Subcutaneous abdominal adipose tissue (tissue), 5 donors: ENCODE data around the gene IDS.
"Not testable (repeated sequence)": the region's sequence is repeated elsewhere in the genome, so short reads cannot be mapped to it uniquely, and the experiment has no call there.

Source experiments
- H3K27ac ChIP-seq: one replicate; pipeline ENCODE4 v1.7.0; 2013; ENCODE audit warnings: low read depth, mild to moderate bottlenecking, inconsistent platforms, low read length, moderate library complexity
- H3K27me3 ChIP-seq, 5 donors: one replicate each; pipeline ENCODE4 v1.7.0; 2013; ENCODE audit warnings: low read length in 5 of 5, inconsistent platforms in 1 of 5; ENCODE audit not compliant: control insufficient read depth in 5 of 5, insufficient read depth in 4 of 5
- H3K36me3 ChIP-seq, 5 donors: one replicate each; pipeline ENCODE4 v1.7.0; 2013; ENCODE audit warnings: low read length in 5 of 5; ENCODE audit not compliant: control insufficient read depth in 5 of 5, insufficient read depth in 5 of 5
- H3K4me1 ChIP-seq, 5 donors: one replicate each; pipeline ENCODE4 v1.7.0; 2013; ENCODE audit warnings: low read length in 5 of 5, mild to moderate bottlenecking in 3 of 5, moderate library complexity in 1 of 5; ENCODE audit not compliant: control insufficient read depth in 5 of 5, insufficient read depth in 5 of 5
- H3K4me3 ChIP-seq, 5 donors: one replicate each; pipeline ENCODE4 v1.7.0; 2013; ENCODE audit warnings: low read length in 5 of 5, low read depth in 1 of 5
- H3K9ac ChIP-seq, 5 donors: one replicate each; pipeline ENCODE4 v1.7.0; 2013; ENCODE audit warnings: low read length in 5 of 5, mild to moderate bottlenecking in 4 of 5, moderate library complexity in 3 of 5
- H3K9me3 ChIP-seq, 5 donors: one replicate each; pipeline ENCODE4 v1.7.0; 2013; ENCODE audit warnings: low read length in 5 of 5; ENCODE audit not compliant: control insufficient read depth in 5 of 5
- donor health status: healthy.
- donor health status: healthy.
- donor health status: healthy.
- donor health status: healthy.
- donor health status: healthy.

Gene IDS

DNA sequence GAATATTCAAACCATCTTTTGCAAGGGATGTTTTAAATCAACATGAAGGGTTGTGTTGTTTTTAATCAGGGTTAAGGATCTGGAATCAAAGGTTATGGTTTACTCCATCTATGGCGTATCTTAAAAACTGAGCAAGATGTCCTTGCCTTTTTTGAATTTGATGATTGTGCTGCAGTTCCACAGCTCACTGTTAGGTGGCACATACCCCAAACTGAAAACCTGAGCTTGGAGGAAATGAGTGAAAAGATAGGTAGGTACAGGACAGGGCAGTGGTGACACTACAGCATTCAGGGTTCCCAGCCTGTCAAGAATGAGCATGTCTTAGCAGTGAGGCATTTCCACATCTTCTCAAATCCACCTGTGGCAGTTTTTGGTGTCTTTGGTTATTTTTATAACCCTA lies 22.6 kb upstream of the IDS start:
- peaks cover 0 to 9% (median 0%) of the 10 kb centered on the region in 5 donors for H3K36me3 ChIP-seq
- H3K9ac ChIP-seq, result no peak overlapping the region
- no peak overlapping the region for H3K27ac ChIP-seq
- no peak overlapping the region for H3K4me3 ChIP-seq
- no peaks in the 10 kb centered on the region for H3K4me1 ChIP-seq
- peaks cover 0 to 2% (median 0%) of the 10 kb centered on the region in 5 donors for H3K27me3 ChIP-seq
- H3K9me3 ChIP-seq, result no peaks in the 10 kb centered on the region

GRCh38 chrX:149526318-149527033 lies 21.4 kb upstream of the IDS start:
- not testable (repeated sequence) for H3K36me3 ChIP-seq, H3K9ac ChIP-seq, H3K4me3 ChIP-seq, H3K9me3 ChIP-seq, H3K27ac ChIP-seq, H3K4me1 ChIP-seq, H3K27me3 ChIP-seq

DNA sequence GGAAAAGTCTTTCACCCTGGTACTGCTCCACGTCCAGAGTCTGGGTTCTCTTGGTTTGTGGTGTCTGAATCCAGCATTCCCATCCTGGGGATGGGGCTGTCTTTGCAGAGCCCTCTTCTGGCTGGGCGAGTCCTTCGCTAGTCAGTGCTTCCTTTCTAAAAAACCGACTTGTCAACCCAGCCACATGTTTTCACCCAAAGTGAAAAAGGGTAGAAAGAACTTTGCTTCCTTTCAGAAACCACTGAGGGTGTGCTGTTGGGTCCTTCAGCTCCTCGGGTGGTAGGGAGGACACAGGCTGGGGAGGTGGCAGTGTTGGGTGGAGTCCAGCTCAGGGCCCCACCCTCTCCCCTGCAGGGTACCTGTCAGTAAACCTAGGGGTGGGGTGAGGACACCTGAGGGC lies 20.8 kb upstream of the IDS start:
- H3K27ac ChIP-seq, H3K36me3 ChIP-seq, H3K9me3 ChIP-seq, H3K27me3 ChIP-seq, H3K4me3 ChIP-seq, H3K4me1 ChIP-seq, H3K9ac ChIP-seq: not testable (repeated sequence)

DNA sequence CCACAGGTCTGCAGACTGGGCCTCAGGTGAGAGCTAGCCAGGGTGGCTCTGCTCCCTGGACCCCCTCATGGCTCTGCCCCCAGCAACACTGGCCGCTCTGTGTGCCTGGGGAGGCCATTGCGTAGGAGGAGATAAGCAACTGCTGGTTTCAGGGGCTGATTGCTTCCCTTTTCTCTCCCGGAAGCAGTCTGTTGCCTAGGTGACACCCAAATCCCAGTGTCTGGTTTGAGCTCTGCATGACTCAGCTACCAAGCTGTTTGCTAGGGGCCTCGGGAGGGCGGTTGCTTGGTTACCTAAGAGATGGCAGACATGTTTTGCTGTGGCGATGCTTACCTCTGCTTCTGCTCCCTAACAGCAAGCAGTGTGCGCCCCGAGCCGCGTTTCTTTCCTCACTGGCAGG lies 20.3 kb upstream of the IDS start:
- not testable (repeated sequence) for H3K36me3 ChIP-seq, H3K27me3 ChIP-seq, H3K9me3 ChIP-seq, H3K27ac ChIP-seq, H3K9ac ChIP-seq, H3K4me3 ChIP-seq, H3K4me1 ChIP-seq

DNA sequence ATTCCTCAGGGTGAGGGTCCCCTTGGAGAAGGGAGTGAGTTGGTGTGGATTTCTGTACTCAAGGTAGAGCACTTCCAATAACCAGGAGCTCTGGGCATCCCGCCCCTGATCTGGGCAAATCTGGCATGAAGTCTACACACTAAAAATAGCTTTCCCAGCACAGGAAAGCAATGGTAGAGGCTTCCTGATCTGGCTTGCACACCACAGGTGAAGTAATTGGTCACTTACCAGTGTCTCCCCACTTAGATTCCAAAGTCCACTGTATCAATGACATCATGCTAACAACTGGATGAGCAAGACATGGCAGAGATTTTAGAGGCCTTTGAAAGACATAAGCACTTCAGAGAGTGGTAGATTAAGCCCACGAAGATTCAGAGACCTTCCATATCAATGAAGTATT lies 17.8 kb upstream of the IDS start:
- no peaks in the 10 kb centered on the region for H3K9me3 ChIP-seq
- H3K4me1 ChIP-seq, result no peaks in the 10 kb centered on the region
- no peak overlapping the region for H3K9ac ChIP-seq
- H3K27ac ChIP-seq, result no peak overlapping the region
- no peak overlapping the region for H3K4me3 ChIP-seq
- peaks cover 0 to 6% (median 0%) of the 10 kb centered on the region in 5 donors for H3K27me3 ChIP-seq
- no peaks in the 10 kb centered on the region for H3K36me3 ChIP-seq

- no peak overlapping the region for H3K9ac ChIP-seq
- no peaks in the 10 kb centered on the region for H3K4me1 ChIP-seq
- no peak overlapping the region for H3K27ac ChIP-seq
- no peak overlapping the region for H3K4me3 ChIP-seq
- H3K27me3 ChIP-seq, result peaks cover 0 to 6% (median 0%) of the 10 kb centered on the region in 5 donors
- no peaks in the 10 kb centered on the region for H3K9me3 ChIP-seq
- H3K36me3 ChIP-seq, result no peaks in the 10 kb centered on the region
These were observed 16.3 kb upstream of the IDS start for GRCh38 chrX:149521438-149521837.

- H3K27ac ChIP-seq, H3K9ac ChIP-seq, H3K36me3 ChIP-seq, H3K27me3 ChIP-seq, H3K4me1 ChIP-seq, H3K9me3 ChIP-seq, H3K4me3 ChIP-seq: not testable (repeated sequence)
These were observed 15.7 kb upstream of the IDS start for GRCh38 chrX:149520636-149521277.

DNA sequence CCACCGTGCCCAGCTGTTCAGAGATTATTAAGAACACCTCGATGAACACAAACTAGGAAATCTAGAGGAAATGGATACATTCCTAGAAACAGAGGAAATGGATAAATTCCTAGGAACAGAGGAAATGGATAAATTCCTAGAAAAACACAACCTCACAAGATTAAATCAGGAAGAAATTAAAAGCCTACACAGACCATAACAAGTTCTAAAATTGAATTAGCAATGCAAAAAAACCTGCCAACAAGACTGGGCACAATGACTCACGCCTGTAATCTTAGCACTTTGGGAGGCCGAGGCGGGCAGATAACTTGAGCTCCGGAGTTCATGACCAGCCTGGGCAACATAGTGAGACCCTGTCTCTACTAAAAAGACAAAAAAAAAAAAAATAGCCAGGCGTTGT lies 13.1 kb upstream of the IDS start:
- Histone ChIP-seq H3K4me1 (no peaks in the 10 kb centered on the region), H3K36me3 (no peaks in the 10 kb centered on the region), H3K27me3 (peaks cover 0 to 6% (median 2%) of the 10 kb centered on the region in 5 donors), H3K4me3 (no peak overlapping the region), H3K9me3 (no peaks in the 10 kb centered on the region), H3K9ac (no peak overlapping the region), H3K27ac (no peak overlapping the region)

- no peak overlapping the region for H3K9ac ChIP-seq
- H3K4me1 ChIP-seq, result peaks cover 0 to 2% (median 0%) of the 10 kb centered on the region in 5 donors
- no peak overlapping the region for H3K4me3 ChIP-seq
- peaks cover 0 to 6% (median 0%) of the 10 kb centered on the region in 5 donors for H3K27me3 ChIP-seq
- H3K9me3 ChIP-seq, result no peaks in the 10 kb centered on the region
- H3K36me3 ChIP-seq, result no peaks in the 10 kb centered on the region
- no peak overlapping the region for H3K27ac ChIP-seq
These were observed 12.2 kb upstream of the IDS start for GRCh38 chrX:149517308-149517707.

DNA sequence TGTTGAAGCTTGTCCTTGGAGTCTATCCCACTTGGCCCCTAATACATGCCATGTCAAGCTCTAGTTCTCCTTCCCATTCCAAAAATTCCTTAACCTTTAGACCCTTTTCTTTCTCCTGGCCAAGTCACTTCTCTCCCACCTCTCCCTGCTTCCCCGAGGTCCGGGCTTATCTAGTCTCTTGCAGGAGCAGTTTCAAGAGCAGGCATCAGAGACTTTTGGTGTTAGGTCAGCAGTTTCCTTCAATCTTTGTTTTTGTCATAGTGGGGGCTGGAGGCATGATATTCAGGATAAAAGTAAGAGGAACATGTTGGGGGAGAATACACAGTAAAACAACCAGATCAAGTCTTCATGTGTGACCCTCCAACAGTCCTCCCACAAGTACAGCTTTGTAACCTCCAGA lies 11.5 kb upstream of the IDS start:
- H3K9ac ChIP-seq, result no peak overlapping the region
- peaks cover 0 to 4% (median 0%) of the 10 kb centered on the region in 5 donors for H3K27me3 ChIP-seq
- no peaks in the 10 kb centered on the region for H3K36me3 ChIP-seq
- H3K4me1 ChIP-seq, result peaks cover 0 to 2% (median 0%) of the 10 kb centered on the region in 5 donors
- H3K9me3 ChIP-seq, result no peaks in the 10 kb centered on the region
- H3K4me3 ChIP-seq, result no peak overlapping the region
- no peak overlapping the region for H3K27ac ChIP-seq
